K562 (cell line): ENCODE measurements around the gene ASPHD1. TPM values are rescaled to one million over a fixed set of nuclear protein-coding genes. Genes with fewer than 3 reads are reported as not detected.

Experiments
- CCAR2 ChIP-seq: fragments of 200-400 bp; formaldehyde crosslinking; IDR thresholded peaks from 2 replicates; pipeline ENCODE4 v1.6.1; 2017; ENCODE audit warnings: mild to moderate bottlenecking, low read depth, low read length
- DDX20 ChIP-seq: fragments of 450-650 bp; IDR thresholded peaks from 2 replicates; pipeline ENCODE4 v1.6.1; 2016; ENCODE audit warnings: missing genetic modification characterization, low read depth, mild to moderate bottlenecking, missing compliant biosample characterization, moderate library complexity
- FUS ChIP-seq: fragments of 200-400 bp; formaldehyde crosslinking; optimal IDR thresholded peaks from 2 replicates; pipeline ENCODE3; 2017; ENCODE audit warnings: low read depth, low read length
- JUN ChIP-seq, 2 experiments: sonication (generic) in 1 of 2; formaldehyde crosslinking in 1 of 2; IDR thresholded peaks; 2 replicates each; pipeline versions ENCODE4 v1.6.1 to v1.8.0; 2012 to 2022; ENCODE audit warnings: borderline replicate concordance in 2 of 2, mild to moderate bottlenecking in 2 of 2, improper control_type of control experiment in 1 of 2, low read depth in 1 of 2, low read length in 1 of 2, missing genetic modification reagents in 1 of 2
- MAFF ChIP-seq: IDR thresholded peaks from 2 replicates; pipeline ENCODE4 v1.6.1; 2012; ENCODE audit warnings: low read length, improper control_type of control experiment
- RBM39 ChIP-seq: fragments of 200-400 bp; formaldehyde crosslinking; optimal IDR thresholded peaks from 2 replicates; pipeline ENCODE3; 2018; ENCODE audit warnings: low read depth, low read length
- SAFB ChIP-seq: fragments of 200-400 bp; formaldehyde crosslinking; IDR thresholded peaks from 2 replicates; pipeline ENCODE4 v1.6.1; 2017; ENCODE audit warnings: low read depth, low read length, borderline replicate concordance
- SMAD3 ChIP-seq: fragments of 450-650 bp; formaldehyde crosslinking; conservative IDR thresholded peaks from 2 replicates; pipeline ENCODE4 v1.4.0; 2020; ENCODE audit warnings: mild to moderate bottlenecking
- SMARCC2 ChIP-seq: fragments of 450-650 bp; IDR thresholded peaks from 2 replicates; pipeline ENCODE4 v1.6.1; 2017; ENCODE audit warnings: antibody characterized with exemption, moderate library complexity, mild to moderate bottlenecking, low read depth
- SMARCE1 ChIP-seq: fragments of 450-650 bp; IDR thresholded peaks from 2 replicates; pipeline ENCODE4 v1.7.1; 2016; ENCODE audit warnings: mild to moderate bottlenecking
- STAT5B ChIP-seq: fragments of 250-450 bp; sonication (Bioruptor Pico); IDR thresholded peaks from 2 replicates; pipeline ENCODE4 v1.8.0; 2021; ENCODE audit warnings: mild to moderate bottlenecking, inconsistent platforms
- TAF15 ChIP-seq: fragments of 200-400 bp; formaldehyde crosslinking; IDR thresholded peaks from 2 replicates; pipeline ENCODE4 v1.6.1; 2017; ENCODE audit warnings: mild to moderate bottlenecking, low read depth, low read length, moderate library complexity
- ZNF507 ChIP-seq: conservative IDR thresholded peaks from 2 replicates; pipeline ENCODE4 v1.6.1; 2017; ENCODE audit warnings: missing genetic modification characterization, missing compliant biosample characterization
- ZSCAN29 ChIP-seq: fragments of 450-650 bp; IDR thresholded peaks from 2 replicates; pipeline ENCODE4 v1.6.1; 2017
- polyA plus RNA-seq, 8 experiments: library from polyadenylated mRNA; depleted of rRNA in 4 of 8; stranded (reverse) in 5 of 8; unstranded in 3 of 8; fragments of >200 nt; fragmentation: Nextera tagmentation in 2 of 8; fragmentation: Illumina TruSeq in 1 of 8; extraction: Ambion mirVana in 2 of 8; extraction: Trizol in 1 of 8; gene quantifications; 2 replicates each; pipeline versions ENCODE4 v1.2.1 to v1.2.3, GENCODE V29; 2011 to 2014; ENCODE audit warnings: inconsistent platforms in 1 of 8, missing spikeins in 1 of 8
- total RNA-seq, 7 experiments: library from RNA; depleted of rRNA in 6 of 7; stranded (reverse); fragments of >200 nt in 6 of 7; fragmentation: Illumina TruSeq in 2 of 7; extraction: Trizol in 2 of 7; gene quantifications; 2 replicates each; pipeline versions ENCODE4 v1.2.1 to v1.2.3, GENCODE V29; 2011 to 2021; ENCODE audit warnings: low replicate concordance in 1 of 7
- TF ChIP-seq, protein P1 (sequence below): sonication (generic); IDR thresholded peaks from 2 replicates; pipeline ENCODE4 v1.6.1; 2016

Gene ASPHD1
- total and polyA plus RNA-seq, 9 of the 15 experiments (the other 6 are each of a cell fraction or from before 2014, with no cell fraction given), result 0.03 to 0.70 (median 0.24) TPM; not detected in 5

DNA sequence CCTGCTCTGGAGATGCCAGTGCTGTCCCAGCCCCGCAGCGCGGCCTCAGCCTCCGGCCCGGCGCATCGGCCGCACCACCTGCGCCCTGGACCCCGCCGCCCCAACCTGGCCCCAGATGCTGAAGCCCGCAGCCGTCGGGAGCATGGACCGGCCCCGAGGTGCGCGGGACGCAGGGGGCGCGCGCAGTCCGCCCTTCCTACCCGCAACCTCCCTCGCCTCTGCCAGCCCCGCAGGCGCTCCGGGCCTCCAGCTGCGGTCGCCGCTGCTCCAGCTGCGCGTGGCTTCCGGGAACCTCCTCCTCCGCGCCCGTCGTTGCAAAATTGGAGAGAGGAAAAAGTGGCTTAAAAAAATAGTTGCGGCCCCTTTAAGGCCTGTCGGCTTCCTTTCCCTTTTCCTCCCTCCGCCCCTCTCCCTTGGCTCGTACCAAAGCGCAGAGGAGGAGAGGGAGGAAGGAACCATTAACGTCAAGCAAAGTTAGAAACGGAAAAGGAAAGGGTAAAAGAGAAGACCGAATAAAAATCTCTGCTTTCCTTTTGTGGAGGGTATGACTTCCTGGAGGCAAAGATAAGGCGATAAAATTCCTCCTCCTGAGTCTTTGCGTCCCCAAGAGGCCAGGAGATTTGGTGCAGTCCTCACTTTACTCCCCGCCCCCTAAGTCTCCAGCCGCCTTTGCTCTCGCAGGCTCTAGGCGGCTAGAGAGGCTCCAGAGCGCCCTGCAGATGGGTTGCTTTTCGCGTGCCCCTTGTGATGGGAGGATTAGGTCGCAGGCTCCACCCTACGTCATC is 37.2 kb upstream of the ASPHD1 start, which contains the start of gene CDIPT (continued):
- no peak; the same call in 1 of the 2 replicates for TF ChIP-seq JUN (IDR thresholded peaks at IDR 0.05; ENCODE audit: borderline replicate concordance, low read depth, low read length)
- TF ChIP-seq JUN (CRISPR knock-in tag; IDR thresholded peaks at IDR 0.05; ENCODE audit: borderline replicate concordance), result no peak
- TF ChIP-seq TAF15, result no peak
- TF ChIP-seq ZSCAN29, result no peak
- no peak for TF ChIP-seq DDX20 (tag)
- no peak for TF ChIP-seq FUS
- peak; percentile 82 for TF ChIP-seq MAFF
- TF ChIP-seq SMAD3 (CRISPR knock-in tag), result no peak
- TF ChIP-seq SMARCE1, result 0 out of 2 replicates have a peak, but pooled peaks have one; percentile 31
- no peak for TF ChIP-seq SAFB
- no peak for TF ChIP-seq RBM39
- TF ChIP-seq CCAR2, result no peak
- TF ChIP-seq, protein P1, sequence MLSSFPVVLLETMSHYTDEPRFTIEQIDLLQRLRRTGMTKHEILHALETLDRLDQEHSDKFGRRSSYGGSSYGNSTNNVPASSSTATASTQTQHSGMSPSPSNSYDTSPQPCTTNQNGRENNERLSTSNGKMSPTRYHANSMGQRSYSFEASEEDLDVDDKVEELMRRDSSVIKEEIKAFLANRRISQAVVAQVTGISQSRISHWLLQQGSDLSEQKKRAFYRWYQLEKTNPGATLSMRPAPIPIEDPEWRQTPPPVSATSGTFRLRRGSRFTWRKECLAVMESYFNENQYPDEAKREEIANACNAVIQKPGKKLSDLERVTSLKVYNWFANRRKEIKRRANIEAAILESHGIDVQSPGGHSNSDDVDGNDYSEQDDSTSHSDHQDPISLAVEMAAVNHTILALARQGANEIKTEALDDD, result no peak
- TF ChIP-seq ZNF507 (tag), result no peak
- TF ChIP-seq SMARCC2, result no peak
- no peak for TF ChIP-seq STAT5B (CRISPR knock-in tag)
